Brain microvascular endothelial cell (primary cell): ENCODE data around the gene SH3RF3.
"Not testable (repeated sequence)": the region's sequence is repeated elsewhere in the genome, so short reads cannot be mapped to it uniquely, and the experiment has no call there.

Source experiments
- DNase-seq: peaks from one replicate; pipeline ENCODE4 v3.0.0-alpha.2; 2020
- H3K27ac ChIP-seq: fragments of 250-450 bp; sonication (Bioruptor Pico); 2 replicates; pipeline ENCODE4 v1.5.1; 2020; ENCODE audit warnings: mild to moderate bottlenecking, moderate library complexity
- H3K27me3 ChIP-seq: fragments of 250-450 bp; sonication (Bioruptor Pico); replicated peaks from 2 replicates; pipeline ENCODE4 v1.5.1; 2020; ENCODE audit warnings: mild to moderate bottlenecking
- H3K36me3 ChIP-seq: fragments of 250-450 bp; sonication (Bioruptor Pico); replicated peaks from 2 replicates; pipeline ENCODE4 v1.5.1; 2020; ENCODE audit warnings: mild to moderate bottlenecking
- H3K4me3 ChIP-seq: 2 replicates; pipeline ENCODE4 v1.5.1; 2011; ENCODE audit warnings: low read depth, mild to moderate bottlenecking, control low read depth, low read length, moderate library complexity
- in situ Hi-C: cut with HindIII; loops from 2 replicates; pipeline ENCODE4 v1.10.0; 2017; ENCODE audit warnings: low sequenced_read_pairs, low pct_ligation_motif_present
- TF ChIP-seq, protein P1 (sequence below): IDR thresholded peaks from 2 replicates; pipeline ENCODE4 v1.5.1; 2011; ENCODE audit warnings: low read depth, mild to moderate bottlenecking, moderate library complexity, low read length, control low read depth, inconsistent platforms; ENCODE audit errors: missing control alignments

The SH3RF3 gene

DNA sequence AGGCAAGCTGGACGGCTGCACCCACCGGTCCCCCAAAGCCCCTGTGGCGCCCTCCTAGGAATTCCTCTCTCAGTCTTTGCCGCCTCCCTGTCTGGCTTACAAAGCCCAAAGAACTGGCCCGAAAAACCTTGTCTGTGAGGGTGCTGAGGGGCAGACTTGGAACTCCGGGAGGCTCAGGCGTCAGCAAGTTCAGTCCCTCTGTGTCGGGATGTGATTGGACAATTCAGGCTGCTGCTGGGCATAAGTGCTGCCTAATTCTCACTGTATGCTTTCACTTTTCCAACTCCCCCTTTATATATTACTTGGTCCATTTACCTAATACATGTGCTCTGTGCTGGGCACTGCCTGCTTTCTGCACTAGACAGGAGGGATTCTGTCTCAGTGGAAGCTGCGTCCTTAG, 20.3 kb upstream of the SH3RF3 start:
- in situ Hi-C loops = no loop called here
- no peak for DNase-seq
- TF ChIP-seq, protein P1, sequence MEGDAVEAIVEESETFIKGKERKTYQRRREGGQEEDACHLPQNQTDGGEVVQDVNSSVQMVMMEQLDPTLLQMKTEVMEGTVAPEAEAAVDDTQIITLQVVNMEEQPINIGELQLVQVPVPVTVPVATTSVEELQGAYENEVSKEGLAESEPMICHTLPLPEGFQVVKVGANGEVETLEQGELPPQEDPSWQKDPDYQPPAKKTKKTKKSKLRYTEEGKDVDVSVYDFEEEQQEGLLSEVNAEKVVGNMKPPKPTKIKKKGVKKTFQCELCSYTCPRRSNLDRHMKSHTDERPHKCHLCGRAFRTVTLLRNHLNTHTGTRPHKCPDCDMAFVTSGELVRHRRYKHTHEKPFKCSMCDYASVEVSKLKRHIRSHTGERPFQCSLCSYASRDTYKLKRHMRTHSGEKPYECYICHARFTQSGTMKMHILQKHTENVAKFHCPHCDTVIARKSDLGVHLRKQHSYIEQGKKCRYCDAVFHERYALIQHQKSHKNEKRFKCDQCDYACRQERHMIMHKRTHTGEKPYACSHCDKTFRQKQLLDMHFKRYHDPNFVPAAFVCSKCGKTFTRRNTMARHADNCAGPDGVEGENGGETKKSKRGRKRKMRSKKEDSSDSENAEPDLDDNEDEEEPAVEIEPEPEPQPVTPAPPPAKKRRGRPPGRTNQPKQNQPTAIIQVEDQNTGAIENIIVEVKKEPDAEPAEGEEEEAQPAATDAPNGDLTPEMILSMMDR = no peak
- Histone ChIP-seq H3K27me3 (no peaks in the 10 kb centered on the region), H3K27ac (no peak overlapping the region), H3K4me3 (no peak overlapping the region), H3K36me3 (no peaks in the 10 kb centered on the region)

DNA sequence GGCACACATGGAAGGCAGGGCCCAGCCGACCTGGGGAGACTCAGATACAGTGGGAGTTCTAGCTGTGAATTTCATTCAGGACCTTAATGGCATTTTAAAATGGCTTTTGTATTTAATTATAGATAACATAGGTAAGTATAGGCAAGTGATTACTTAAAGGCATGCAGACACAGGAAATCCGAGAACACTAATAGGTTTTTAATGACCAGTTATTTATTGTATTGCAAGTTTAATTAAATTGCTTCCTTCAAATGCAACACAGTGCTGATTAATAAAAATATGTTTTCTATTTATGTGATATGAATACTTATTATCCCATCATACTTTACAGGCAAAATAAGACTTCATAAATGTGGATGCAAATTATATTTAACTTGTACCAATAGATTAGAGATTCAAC, 19.7 kb upstream of the SH3RF3 start:
- H3K36me3 ChIP-seq = no peaks in the 10 kb centered on the region
- no peak overlapping the region for H3K4me3 ChIP-seq
- in situ Hi-C loops = no loop called here
- no peak overlapping the region for H3K27ac ChIP-seq
- TF ChIP-seq, protein P1 = no peak
- no peak for DNase-seq
- no peaks in the 10 kb centered on the region for H3K27me3 ChIP-seq

DNA sequence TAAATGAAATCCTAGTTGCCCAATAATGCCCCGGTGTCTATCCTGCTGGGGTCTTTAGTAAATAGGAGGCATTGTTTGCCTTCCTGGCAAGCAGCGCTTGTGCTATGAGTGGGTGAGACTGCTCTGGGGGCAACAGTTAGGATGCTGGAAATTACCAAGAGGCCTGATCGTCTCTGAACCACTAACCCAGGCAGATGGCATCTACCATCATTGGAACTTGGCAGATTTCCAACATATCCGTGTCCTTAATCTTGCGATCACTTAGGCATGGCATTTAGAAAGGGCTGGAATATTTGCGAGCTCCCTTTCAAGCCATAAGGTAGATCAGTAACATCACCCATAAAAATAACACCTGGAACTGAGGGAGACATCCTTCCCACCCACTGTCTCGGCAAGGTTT, 18.8 kb upstream of the SH3RF3 start:
- in situ Hi-C loops = no loop called here
- DNase-seq = no peak
- Histone ChIP-seq H3K27ac (no peak overlapping the region), H3K4me3 (no peak overlapping the region), H3K36me3 (no peaks in the 10 kb centered on the region), H3K27me3 (no peaks in the 10 kb centered on the region)
- TF ChIP-seq, protein P1 = no peak

DNA sequence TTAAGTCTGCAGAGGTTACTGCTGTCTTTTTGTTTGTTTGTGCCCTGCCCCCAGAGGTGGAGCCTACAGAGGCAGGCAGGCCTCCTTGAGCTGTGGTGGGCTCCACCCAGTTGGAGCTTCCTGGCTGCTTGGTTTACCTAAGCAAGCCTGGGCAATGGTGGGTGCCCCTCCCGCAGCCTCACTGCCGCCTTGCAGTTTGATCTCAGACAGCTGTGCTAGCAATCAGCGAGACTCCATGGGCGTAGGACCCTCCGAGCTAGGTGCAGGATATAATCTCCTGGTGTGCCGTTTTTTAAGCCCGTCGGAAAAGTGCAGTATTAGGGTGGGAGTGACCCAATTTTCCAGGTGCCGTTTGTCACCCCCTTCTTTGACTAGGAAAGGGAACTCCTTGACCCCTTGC, 11.8 kb upstream of the SH3RF3 start:
- H3K27me3 ChIP-seq, DNase-seq, in situ Hi-C loops, H3K27ac ChIP-seq, H3K36me3 ChIP-seq, H3K4me3 ChIP-seq: not testable (repeated sequence)

DNA sequence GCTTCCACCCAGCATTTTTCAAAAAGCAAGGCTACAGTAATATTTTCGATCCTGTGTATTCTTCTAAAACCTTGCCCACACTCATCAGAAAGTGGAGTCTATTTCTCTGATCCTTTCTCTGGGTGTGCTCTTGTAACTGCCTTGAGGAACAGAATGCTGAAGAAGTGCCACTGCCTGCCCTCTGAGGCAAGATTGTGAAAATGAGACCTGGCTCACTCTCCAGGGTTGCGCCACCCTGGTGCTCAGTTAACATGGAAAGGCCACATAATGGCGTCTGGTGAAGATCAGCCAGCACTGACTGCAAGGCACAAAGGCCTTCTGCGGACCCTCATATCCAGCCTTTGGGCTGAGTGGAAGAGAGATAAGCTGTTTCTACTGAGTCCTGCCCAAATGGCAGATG, 11.2 kb upstream of the SH3RF3 start:
- DNase-seq = no peak
- in situ Hi-C loops = no loop called here

DNA sequence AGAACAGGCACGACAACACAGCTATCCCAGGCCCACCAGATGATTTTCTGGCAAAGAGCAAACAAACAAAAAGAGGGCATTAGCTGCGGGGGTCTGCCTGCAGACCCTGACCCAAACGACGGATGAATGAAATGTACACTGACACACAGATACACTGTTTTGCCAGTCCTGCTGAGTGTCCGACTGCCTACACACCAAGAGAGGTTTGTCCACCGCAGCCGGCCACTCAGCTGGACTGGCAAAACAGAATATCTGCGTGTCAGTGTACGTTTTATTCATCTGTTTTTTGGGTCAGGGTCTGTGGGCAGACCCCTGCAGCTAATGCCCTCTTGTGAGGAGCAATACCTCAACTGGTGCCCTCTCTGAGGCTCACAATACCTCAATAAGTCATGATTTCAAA, 10.7 kb upstream of the SH3RF3 start:
- H3K4me3 ChIP-seq = no peak overlapping the region
- H3K27me3 ChIP-seq = peaks cover 17% of the 10 kb centered on the region
- no peaks in the 10 kb centered on the region for H3K36me3 ChIP-seq
- no peak overlapping the region for H3K27ac ChIP-seq
- TF ChIP-seq, protein P1 = no peak
- in situ Hi-C loops = no loop called here
- DNase-seq = no peak

More for the DNA sequence above, 11.2 kb upstream of the SH3RF3 start:
- no peak overlapping the region for H3K27ac ChIP-seq
- TF ChIP-seq, protein P1 = no peak
- peaks cover 15% of the 10 kb centered on the region for H3K27me3 ChIP-seq
- H3K4me3 ChIP-seq = no peak overlapping the region
- H3K36me3 ChIP-seq = no peaks in the 10 kb centered on the region
